IMR-90 (cell line): Measurements from ENCODE around the gene TRPM8. TPM values are rescaled to one million over a fixed set of nuclear protein-coding genes. Genes with fewer than 3 reads are reported as not detected.

Experiments
- ATAC-seq: fragments of 200-7000 bp; cut with Tn5 transposase; 2 replicates; pipeline ENCODE4 v1.9.1; 2020; ENCODE audit warnings: low read depth, mild to moderate bottlenecking, moderate library complexity
- BruUV-seq: library from RNA; stranded (reverse); fragments of 400-500 nt; replicated peaks from 2 replicates; lab custom pipeline; 2021; lab: Mats Ljungman, UMichigan
- CTCF ChIA-PET: fragments of 300-600 bp; formaldehyde crosslinking; extraction: SDS; loops from one replicate; lab custom pipeline; 2021; ENCODE audit warnings: antibody characterized with exemption; lab: Yijun Ruan, JAX
- POLR2A ChIA-PET: fragments of 300-600 bp; sonication (Branson Sonifier 250); formaldehyde crosslinking; loops from one replicate; lab custom pipeline; 2022; ENCODE audit warnings: antibody characterized with exemption; ENCODE audit not compliant: unreplicated experiment; lab: Charles Lee
- DNase-seq: peaks from one replicate; pipeline ENCODE4 v3.0.0; 2013
- H2AFZ ChIP-seq: replicated peaks from 2 replicates; pipeline ENCODE3; 2013; ENCODE audit warnings: low read length, mild to moderate bottlenecking; ENCODE audit not compliant: poor library complexity
- H2AK5ac ChIP-seq: 2 replicates; pipeline ENCODE4 v1.6.1; 2013; ENCODE audit warnings: low read depth, low read length, inconsistent platforms
- H2AK9ac ChIP-seq: replicated peaks from 2 replicates; pipeline ENCODE3; 2013; ENCODE audit warnings: mild to moderate bottlenecking, low read depth, low read length, moderate library complexity; ENCODE audit not compliant: poor library complexity
- H2BK120ac ChIP-seq: 2 replicates; pipeline ENCODE4 v1.6.1; 2013; ENCODE audit warnings: low read depth, low read length, inconsistent platforms
- H2BK15ac ChIP-seq: 3 replicates; pipeline ENCODE4 v1.6.1; 2013; ENCODE audit warnings: low read depth, low read length, inconsistent platforms
- H2BK20ac ChIP-seq: 2 replicates; pipeline ENCODE4 v1.6.1; 2013; ENCODE audit warnings: low read depth, mild to moderate bottlenecking, inconsistent platforms, low read length, moderate library complexity
- H2BK5ac ChIP-seq: 2 replicates; pipeline ENCODE4 v1.6.1; 2013; ENCODE audit warnings: mild to moderate bottlenecking, low read depth, low read length, inconsistent platforms; ENCODE audit not compliant: poor library complexity, severe bottlenecking
- H3K14ac ChIP-seq: replicated peaks from 2 replicates; pipeline ENCODE4 v1.6.1; 2013; ENCODE audit warnings: low read depth, low read length, inconsistent platforms
- H3K18ac ChIP-seq: 2 replicates; pipeline ENCODE4 v1.6.1; 2013; ENCODE audit warnings: low read depth, low read length, control low read depth
- H3K23ac ChIP-seq: 2 replicates; pipeline ENCODE4 v1.6.1; 2013; ENCODE audit warnings: low read depth, low read length, inconsistent platforms
- H3K27ac ChIP-seq: 2 replicates; pipeline ENCODE4 v1.5.1; 2013; ENCODE audit warnings: mild to moderate bottlenecking, control low read depth, low read length; ENCODE audit not compliant: insufficient read depth
- H3K27me3 ChIP-seq: 2 replicates; pipeline ENCODE4 v1.6.1; 2013; ENCODE audit warnings: low read length; ENCODE audit not compliant: control insufficient read depth, insufficient read depth
- H3K36me3 ChIP-seq: 2 replicates; pipeline ENCODE4 v1.6.1; 2013; ENCODE audit warnings: low read length, mixed read lengths; ENCODE audit not compliant: control insufficient read depth, insufficient read depth
- H3K4ac ChIP-seq: 2 replicates; pipeline ENCODE4 v1.6.1; 2013; ENCODE audit warnings: low read depth, low read length, inconsistent platforms
- H3K4me1 ChIP-seq: 2 replicates; pipeline ENCODE4 v1.6.1; 2013; ENCODE audit warnings: low read length, mixed read lengths; ENCODE audit not compliant: control insufficient read depth, insufficient read depth
- H3K4me2 ChIP-seq: 2 replicates; pipeline ENCODE4 v1.6.1; 2013; ENCODE audit warnings: low read depth, mild to moderate bottlenecking, control low read depth, low read length, moderate library complexity
- H3K4me3 ChIP-seq: 2 replicates; pipeline ENCODE4 v1.5.1; 2013; ENCODE audit warnings: low read depth, mild to moderate bottlenecking, control low read depth, low read length, moderate library complexity; ENCODE audit not compliant: insufficient read depth
- H3K56ac ChIP-seq: 2 replicates; pipeline ENCODE4 v1.6.1; 2013; ENCODE audit warnings: low read length, inconsistent platforms; ENCODE audit not compliant: insufficient read depth; ENCODE audit errors: extremely low read depth
- H3K79me1 ChIP-seq, 2 experiments: 2 replicates each; pipeline ENCODE4 v1.6.1; 2013; ENCODE audit warnings: low read length in 2 of 2, inconsistent platforms in 1 of 2, low read depth in 1 of 2
- H3K9ac ChIP-seq: 2 replicates; pipeline ENCODE4 v1.6.1; 2013; ENCODE audit warnings: low read depth, low read length, control low read depth
- H3K9me1 ChIP-seq: 2 replicates; pipeline ENCODE4 v1.6.1; 2013; ENCODE audit warnings: low read length, inconsistent platforms; ENCODE audit not compliant: insufficient read depth
- H3K9me3 ChIP-seq: 2 replicates; pipeline ENCODE4 v1.6.1; 2013; ENCODE audit warnings: low read length; ENCODE audit not compliant: control insufficient read depth, insufficient read depth
- H4K20me1 ChIP-seq: 2 replicates; pipeline ENCODE4 v1.6.1; 2013; ENCODE audit warnings: low read length, inconsistent platforms; ENCODE audit not compliant: insufficient read depth
- H4K5ac ChIP-seq: 2 replicates; pipeline ENCODE4 v1.6.1; 2013; ENCODE audit warnings: mild to moderate bottlenecking, low read depth, low read length, control low read depth
- H4K8ac ChIP-seq, 2 experiments: 2 replicates each; pipeline ENCODE4 v1.6.1; 2013; ENCODE audit warnings: low read depth in 2 of 2, low read length in 2 of 2, control low read depth in 1 of 2, inconsistent platforms in 1 of 2
- H4K91ac ChIP-seq: 2 replicates; pipeline ENCODE4 v1.6.1; 2013; ENCODE audit warnings: low read depth, low read length, inconsistent platforms; ENCODE audit not compliant: insufficient read depth
- BHLHE40 ChIP-seq: fragments of 150-350 bp; IDR thresholded peaks from 2 replicates; pipeline ENCODE4 v1.6.1; 2016; ENCODE audit warnings: mild to moderate bottlenecking, low read depth, low read length
- CHD1 ChIP-seq: IDR thresholded peaks from 2 replicates; pipeline ENCODE4 v1.6.1; 2012; ENCODE audit warnings: low read depth, low read length, improper control_type of control experiment
- FOS ChIP-seq: fragments of 150-350 bp; IDR thresholded peaks from 2 replicates; pipeline ENCODE4 v1.6.1; 2016; ENCODE audit warnings: low read depth, low read length
- POLR2A ChIP-seq: IDR thresholded peaks from 2 replicates; pipeline ENCODE4 v1.6.1; 2012; ENCODE audit warnings: mild to moderate bottlenecking, low read depth, low read length
- RCOR1 ChIP-seq: IDR thresholded peaks from 2 replicates; pipeline ENCODE4 v1.6.1; 2012; ENCODE audit warnings: mild to moderate bottlenecking, low read length, improper control_type of control experiment; ENCODE audit not compliant: insufficient replicate concordance
- SMC3 ChIP-seq: fragments of 150-350 bp; IDR thresholded peaks from 2 replicates; pipeline ENCODE4 v1.6.1; 2016; ENCODE audit warnings: low read depth, mild to moderate bottlenecking, antibody characterized with exemption, low read length, moderate library complexity
- WGBS, 2 experiments: methylation state at CpG; one replicate each; pipeline versions ENCODE4 v1.1.5 to v1.1.7; 2013; ENCODE audit warnings: missing lambda C conversion rate in 2 of 2; ENCODE audit not compliant: insufficient read length in 1 of 2; ENCODE audit errors: extremely low coverage in 2 of 2; 5-methylcytosine and 5-hydroxymethylcytosine counted together
- dilution Hi-C: fragments of 300-500 bp; cut with HindIII; formaldehyde crosslinking; loops from one replicate; pipeline ENCODE4 v1.14.3; 2018; ENCODE audit warnings: low sequenced_read_pairs; ENCODE audit not compliant: unreplicated experiment
- in situ Hi-C: fragments of 300-500 bp; cut with MboI; formaldehyde crosslinking; loops from 3 replicates; pipeline ENCODE4 v1.14.3; 2019; ENCODE audit warnings: low sequenced_read_pairs, inconsistent platforms, mixed read lengths
- intact Hi-C: fragments of 100-400 bp; cut with micrococcal nuclease; formaldehyde crosslinking; loops from 2 replicates; pipeline ENCODE4 v1.10.0; 2022
- polyA plus RNA-seq, 3 experiments: library from polyadenylated mRNA; depleted of rRNA; stranded (reverse); fragments of >200 nt; gene quantifications; 2 replicates each; pipeline ENCODE4 v1.2.3, GENCODE V29; 2012; ENCODE audit warnings: low replicate concordance in 1 of 3
- total RNA-seq: library from RNA; depleted of rRNA; stranded (reverse); fragments of >200 nt; gene quantifications from 2 replicates; pipeline ENCODE4 v1.2.3, GENCODE V29; 2012

Gene TRPM8
- total and polyA plus RNA-seq, 2 of the 4 experiments (the other 2 are of a cell fraction) = not detected

- TF ChIP-seq RCOR1 = no peak
- TF ChIP-seq SMC3 = no peak
- TF ChIP-seq POLR2A = no peak
Observed at GRCh38 chr2:234002281-234002680, 85.1 kb downstream of the TRPM8 start (continued).

- peak; percentile 95 for DNase-seq
- Histone ChIP-seq H4K5ac (no peak overlapping the region; the same call in 1 of the 2 replicates), H3K14ac (no peak overlapping the region; the same call in 1 of the 2 replicates), H3K79me1 (no peaks in the 10 kb centered on the region), H2AK5ac (no peak overlapping the region), H3K56ac (no peak overlapping the region), H3K4me3 (no peak overlapping the region), H3K27me3 (peaks cover 4% of the 10 kb centered on the region), H2BK20ac (peak overlapping the region; percentile 31; the same call in 1 of the 2 replicates), H4K8ac (peak overlapping the region in 1 of 2 experiments; percentile 23; a peak in 1 of 4 replicates), H4K91ac (no peak overlapping the region), H3K9me3 (no peaks in the 10 kb centered on the region), H2BK5ac (no peak overlapping the region), H3K23ac (no peak overlapping the region), H3K9ac (no peak overlapping the region), H3K27ac (no peak overlapping the region), H4K20me1 (no peaks in the 10 kb centered on the region), H3K18ac (no peak overlapping the region), H3K4ac (peak overlapping the region; percentile 46; the same call in 1 of the 2 replicates), H2BK120ac (peak overlapping the region; percentile 35), H3K9me1 (peaks cover 4% of the 10 kb centered on the region; the same call in 1 of the 2 replicates), H2BK15ac (peak overlapping the region; percentile 58; the same call in 1 of the 3 replicates), H2AFZ (peak overlapping the region; percentile 26), H2AK9ac (no peak overlapping the region), H3K36me3 (no peaks in the 10 kb centered on the region), H3K4me1 (no peaks in the 10 kb centered on the region), H3K4me2 (peak overlapping the region; percentile 55)
- POLR2A ChIA-PET = no interaction called here
- dilution Hi-C loops = no loop called here
- no TSS peak for BruUV-seq
- TF ChIP-seq FOS = peak; percentile 73; the same call in 1 of the 2 replicates
- TF ChIP-seq CHD1 = no peak
- peak; percentile 40; the same call in 1 of the 2 replicates for TF ChIP-seq BHLHE40
- in situ Hi-C loops = no loop called here
- ATAC-seq = peak; percentile 95
- intact Hi-C loops = no loop called here
- WGBS, 2 experiments = no CpG with 5 or more reads among the region's 8 CpGs
- CTCF ChIA-PET = no interaction called here
Observed at GRCh38 chr2:234003972-234004617, 86.9 kb downstream of the TRPM8 start.
